NCI-H82 (cell line): ENCODE measurements around the gene KCNJ4.
A peak's percentile ranks its signal among the peaks of the same experiment; 100 is the strongest.

Experiments used
- DNase-seq: peaks from one replicate; lab custom pipeline; 2025; lab: John Stamatoyannopoulos, UW

KCNJ4 gene

GRCh38 chr22:38452373-38453065 lies 2.5 kb downstream of the KCNJ4 start:
- DNase-seq: no peak

- no peak for DNase-seq
Measured at GRCh38 chr22:38451864-38452263, 3.1 kb downstream of the KCNJ4 start.

GRCh38 chr22:38451404-38451803 lies 3.6 kb downstream of the KCNJ4 start:
- no peak for DNase-seq

GRCh38 chr22:38450234-38450797 lies 4.7 kb downstream of the KCNJ4 start:
- no peak for DNase-seq

- DNase-seq: no peak
Measured at GRCh38 chr22:38449776-38450175, 5.2 kb downstream of the KCNJ4 start.

- no peak for DNase-seq
Measured at GRCh38 chr22:38448945-38449745, 5.9 kb downstream of the KCNJ4 start.

GRCh38 chr22:38446018-38446601 lies 8.9 kb downstream of the KCNJ4 start:
- DNase-seq: no peak

- no peak for DNase-seq
Measured at GRCh38 chr22:38444783-38445182, 10.2 kb downstream of the KCNJ4 start.

GRCh38 chr22:38443628-38444521 lies 11.1 kb downstream of the KCNJ4 start:
- no peak for DNase-seq

DNA sequence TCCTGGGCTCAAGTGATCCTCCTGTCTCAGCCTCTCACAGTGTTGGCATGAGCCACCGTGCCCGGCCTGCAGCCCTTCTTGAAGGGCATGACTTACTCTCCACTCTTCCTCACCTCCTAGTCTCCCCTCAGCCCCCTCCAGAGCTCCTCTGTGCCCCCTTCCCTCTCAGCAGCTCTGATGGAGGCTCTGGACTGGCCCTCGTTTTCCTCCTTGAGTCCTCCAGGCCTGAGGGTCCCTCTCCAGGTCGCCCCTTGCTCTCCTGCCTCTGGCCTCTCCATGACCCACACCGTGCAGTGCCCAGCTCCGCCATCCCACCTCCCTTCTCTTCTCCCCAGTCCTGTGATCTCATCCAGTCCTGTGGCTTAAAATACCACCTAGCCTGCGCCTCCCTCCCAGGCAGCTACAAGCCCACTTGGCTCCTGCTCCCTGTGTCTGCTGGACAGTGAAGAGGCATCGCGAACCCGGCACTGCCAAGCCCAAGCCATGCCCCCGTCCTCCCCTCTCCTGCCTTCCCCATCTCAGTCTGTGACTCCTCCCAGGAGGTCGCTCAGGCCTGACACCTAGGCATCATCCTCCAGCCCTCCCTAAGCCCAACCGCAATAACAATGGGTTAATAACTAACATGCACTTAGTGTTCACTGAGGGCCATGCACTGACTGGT lies 11.9 kb downstream of the KCNJ4 start:
- DNase-seq: no peak

DNA sequence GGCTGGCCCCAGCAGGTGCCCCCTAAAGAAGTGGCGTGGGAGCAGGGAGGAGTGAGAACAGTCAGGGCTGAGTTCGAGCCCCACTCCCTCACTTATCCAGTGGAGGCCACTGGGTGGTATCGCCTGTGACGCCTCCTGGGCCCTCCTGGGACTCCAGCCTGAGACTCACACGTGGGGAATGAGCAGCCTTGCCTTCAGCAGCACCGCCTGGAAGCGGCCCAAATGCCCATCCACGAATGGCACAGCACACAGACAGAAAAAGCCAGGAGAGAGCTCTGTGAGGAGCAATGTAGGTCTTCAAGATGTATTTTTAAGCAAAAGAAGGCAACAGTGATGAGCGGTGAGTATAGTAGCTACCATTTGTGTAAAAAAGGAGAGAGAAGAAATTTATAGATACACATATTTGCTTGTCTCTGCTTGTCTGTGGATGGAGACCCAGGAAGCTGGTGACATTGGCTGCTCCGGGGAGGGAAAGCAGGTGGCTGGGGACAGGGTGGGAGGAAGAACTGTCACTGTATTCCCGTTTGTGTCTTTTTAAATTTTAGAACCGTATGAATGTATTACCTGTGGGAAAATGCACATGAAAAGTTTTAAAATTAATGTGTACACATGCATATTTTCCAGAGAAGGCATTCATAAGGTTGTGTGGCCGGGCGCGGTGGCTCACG lies 13.2 kb downstream of the KCNJ4 start:
- DNase-seq: no peak

- no peak for DNase-seq
Measured at GRCh38 chr22:38440747-38441350, 14.2 kb downstream of the KCNJ4 start.

GRCh38 chr22:38437416-38437815 lies 17.6 kb downstream of the KCNJ4 start:
- no peak for DNase-seq

DNA sequence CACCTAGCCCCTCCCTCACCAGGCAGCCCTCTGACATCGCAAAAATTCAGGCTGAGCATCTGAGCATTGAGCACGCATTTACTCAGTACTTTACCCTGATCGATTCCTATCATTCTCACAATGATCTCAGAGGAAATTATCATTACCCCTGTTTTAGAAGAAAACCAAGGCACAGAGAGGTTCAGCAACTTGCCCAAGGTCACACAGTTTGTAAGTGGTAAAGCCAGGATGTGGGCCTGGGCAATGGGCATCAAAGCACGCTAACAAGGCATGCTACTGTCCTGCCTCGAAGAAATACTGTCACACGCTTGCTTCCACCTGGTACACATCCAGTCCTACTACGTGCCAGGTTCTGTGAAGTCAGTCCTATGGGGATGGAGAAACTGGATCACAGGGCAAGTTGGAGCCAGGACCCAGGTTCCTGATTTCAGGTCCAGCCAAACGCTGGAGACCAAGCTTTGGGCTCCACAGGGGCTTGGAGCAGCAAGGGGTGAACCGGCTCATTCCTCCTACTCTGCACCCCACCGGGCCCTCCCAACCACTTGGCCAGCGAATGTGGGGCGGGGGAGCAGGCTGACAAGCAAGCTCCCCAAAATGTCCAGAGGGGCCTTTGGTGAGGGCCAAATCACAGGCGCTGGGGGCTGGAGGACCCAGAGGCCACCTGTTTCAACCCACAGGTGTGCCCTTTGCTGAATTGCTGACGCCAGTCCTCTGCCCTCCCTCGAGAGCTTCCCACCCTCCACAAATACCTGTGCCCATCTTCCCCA lies 18.2 kb downstream of the KCNJ4 start:
- no peak for DNase-seq

GRCh38 chr22:38435965-38436364 lies 19.0 kb downstream of the KCNJ4 start:
- DNase-seq: peak; percentile 28

GRCh38 chr22:38435010-38435409 lies 20.0 kb downstream of the KCNJ4 start:
- no peak for DNase-seq

- no peak for DNase-seq
Measured at GRCh38 chr22:38433871-38434270, 21.1 kb downstream of the KCNJ4 start.

GRCh38 chr22:38432264-38432663 lies 22.7 kb downstream of the KCNJ4 start:
- DNase-seq: no peak

DNA sequence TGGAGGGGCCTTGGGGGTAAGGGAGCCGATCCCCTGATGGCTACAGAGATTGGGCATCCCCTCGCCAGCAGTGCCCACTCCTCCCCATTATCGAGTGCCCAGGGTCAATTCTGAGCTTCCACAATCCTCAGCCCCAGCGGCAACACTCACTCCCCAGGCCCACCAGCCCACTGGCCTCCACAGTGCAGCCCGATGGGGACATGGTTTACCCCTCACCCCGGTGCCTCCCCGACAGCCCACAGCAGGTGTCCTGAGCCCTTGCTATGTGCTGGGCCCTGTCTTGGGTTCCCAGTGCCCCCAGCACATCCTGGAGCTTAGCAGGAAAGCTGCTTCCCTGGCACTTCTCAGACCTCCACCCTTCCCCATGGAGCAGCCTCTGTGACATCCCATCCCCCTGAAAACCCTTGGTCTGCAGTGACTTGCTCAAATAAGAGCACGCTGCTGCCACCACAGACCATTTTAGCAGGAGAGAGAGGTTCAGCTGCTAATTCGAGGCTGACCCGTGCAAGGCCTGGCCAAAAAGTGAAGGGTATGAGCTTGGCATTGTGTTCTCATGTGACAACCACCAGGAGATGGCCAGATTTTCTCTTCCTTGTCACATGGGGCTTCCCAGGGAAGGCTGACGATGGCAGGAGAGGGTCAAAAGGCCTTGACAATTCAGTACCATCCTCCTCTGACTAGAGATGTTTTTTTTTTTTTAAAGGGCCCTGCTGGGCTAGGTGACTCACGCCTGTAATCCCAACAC lies 23.6 kb downstream of the KCNJ4 start:
- no peak for DNase-seq
